ENCODE measurements around the gene ERN1.

The ERN1 gene

DNA sequence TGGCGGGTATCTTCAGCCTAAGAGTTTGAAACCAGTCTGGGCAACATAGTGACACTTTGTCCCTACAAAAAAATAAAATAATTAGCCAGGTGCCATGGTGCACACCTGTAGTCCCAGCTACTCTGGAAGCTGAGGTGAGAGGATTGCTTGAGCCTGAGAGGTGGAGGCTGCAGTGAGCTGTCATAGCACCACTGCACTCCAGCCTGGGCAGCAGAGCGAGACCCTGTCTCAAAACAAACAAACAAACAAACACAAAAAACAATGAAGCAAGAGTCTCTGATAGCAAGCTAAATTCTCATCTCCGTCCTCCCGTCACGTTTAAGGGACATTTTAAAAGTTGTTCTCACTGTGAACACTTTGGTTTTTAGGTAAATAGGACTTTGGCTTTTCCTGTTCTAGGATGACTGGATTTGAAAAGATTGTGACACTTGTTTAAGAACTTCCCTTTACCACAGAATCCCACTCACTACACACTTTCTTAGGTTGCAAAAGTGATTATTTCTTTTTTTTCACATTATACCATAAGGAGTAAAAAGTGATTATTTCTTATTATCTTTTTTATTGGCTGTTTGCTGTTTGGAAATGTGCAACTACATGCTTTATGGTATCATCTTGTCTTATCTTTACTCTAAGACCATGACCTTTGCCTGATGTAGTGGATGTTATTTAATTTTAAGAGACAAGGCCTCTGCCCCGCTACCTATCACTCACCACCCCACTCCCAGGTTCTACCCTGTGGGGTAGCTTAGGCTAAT is 4.4 kb upstream of the ERN1 start:
- DNase-seq, result no peak

DNA sequence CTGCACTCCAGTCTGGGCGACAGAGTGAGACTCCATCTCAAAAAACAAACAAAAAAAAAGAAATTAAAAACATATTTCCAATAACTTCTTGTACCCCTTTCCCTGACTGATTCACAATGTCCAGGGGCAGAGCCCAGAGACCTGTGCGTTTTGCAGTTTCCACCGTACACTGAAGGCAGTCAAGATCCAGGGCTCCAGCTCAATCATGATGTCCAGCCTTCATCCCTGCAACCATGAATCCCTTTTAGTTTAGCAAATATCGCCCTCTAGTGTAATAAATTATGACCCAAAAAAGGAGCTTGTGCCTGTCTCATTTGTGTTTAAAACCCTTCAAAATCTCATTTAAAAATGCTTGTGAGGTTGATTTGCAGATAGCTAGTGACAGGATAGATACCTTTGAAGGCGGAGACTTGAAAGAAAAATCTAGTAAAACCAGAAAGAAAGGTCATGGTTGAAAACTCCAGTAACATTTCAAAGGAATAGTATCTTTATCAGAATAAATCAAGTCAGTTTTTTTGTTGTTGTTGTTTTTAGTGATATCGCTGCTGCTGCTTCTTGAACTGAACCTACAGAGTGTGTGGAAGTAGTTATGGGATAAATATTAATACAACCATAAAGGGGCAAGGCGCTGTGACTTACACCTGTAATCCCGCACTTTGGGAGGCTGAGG is 3.7 kb upstream of the ERN1 start:
- peak; percentile 73 for DNase-seq

DNA sequence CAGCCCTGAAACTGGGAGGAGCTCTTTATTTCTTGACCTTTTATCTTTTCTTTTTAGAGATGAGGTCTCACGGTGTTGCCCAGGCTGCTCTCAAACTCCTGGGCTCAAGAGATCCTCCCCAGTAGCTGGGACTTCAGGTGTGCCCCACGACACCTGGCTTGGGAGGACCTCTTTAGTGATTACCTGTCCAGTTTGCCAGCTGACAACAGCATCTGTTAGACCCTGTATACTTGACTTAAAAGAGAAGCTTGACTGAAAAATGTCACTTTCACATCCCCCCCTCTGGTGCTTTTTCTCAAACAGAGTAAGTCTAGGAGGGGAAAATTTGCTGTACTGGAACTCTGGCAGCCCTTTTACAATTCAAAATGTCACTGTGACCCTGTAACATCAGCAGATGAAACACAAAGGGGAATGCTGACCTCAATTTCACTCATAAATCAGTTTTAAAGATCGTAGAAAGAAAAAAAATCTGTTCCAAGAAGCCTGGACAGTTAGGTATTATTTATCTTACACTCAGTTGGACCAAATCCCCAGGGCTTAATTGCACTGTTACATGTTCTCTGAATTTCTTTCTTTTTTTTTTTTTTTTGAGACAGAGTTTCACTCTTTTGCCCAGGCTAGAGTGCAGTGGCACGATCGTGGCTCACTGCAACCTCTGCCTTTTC is 1.8 kb upstream of the ERN1 start:
- DNase-seq, result no peak

DNA sequence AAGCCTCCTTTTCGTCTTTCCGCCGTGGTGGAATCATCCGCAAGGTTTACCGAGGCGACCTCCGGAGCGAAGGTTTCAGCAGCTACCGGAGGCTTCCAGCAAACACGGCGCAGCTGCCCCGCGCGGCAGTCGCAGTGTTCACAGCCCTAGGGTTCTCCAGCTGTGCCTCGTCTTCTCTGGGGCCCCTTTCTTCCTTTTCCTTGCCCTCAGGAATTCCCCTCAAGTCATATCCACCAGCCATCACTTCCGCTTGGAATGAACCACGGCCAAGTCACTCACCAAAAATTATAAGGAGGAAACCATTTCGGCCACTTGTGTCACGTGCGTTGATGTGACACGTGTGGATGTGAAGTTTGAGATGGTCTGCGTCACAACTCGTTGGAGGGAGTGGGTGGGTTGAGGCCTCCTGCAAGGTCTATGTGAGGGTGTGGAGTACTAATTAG is 636 bp upstream of the ERN1 start:
- peak; percentile 78 for DNase-seq

DNA sequence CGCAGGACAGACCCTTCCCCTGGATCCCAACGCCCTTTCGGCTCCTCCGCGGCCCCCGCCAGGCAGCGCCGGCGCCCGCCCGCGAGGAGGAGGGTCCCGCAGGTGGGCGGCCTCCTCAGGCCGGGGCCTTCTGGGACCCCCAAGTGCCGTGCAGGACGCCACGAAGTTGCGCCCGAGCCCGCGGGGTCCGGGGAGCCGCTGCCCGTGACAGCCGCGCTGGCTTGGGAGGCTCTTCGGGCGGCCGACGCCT is 504 bp downstream of the ERN1 start:
- DNase-seq, result no peak

DNA sequence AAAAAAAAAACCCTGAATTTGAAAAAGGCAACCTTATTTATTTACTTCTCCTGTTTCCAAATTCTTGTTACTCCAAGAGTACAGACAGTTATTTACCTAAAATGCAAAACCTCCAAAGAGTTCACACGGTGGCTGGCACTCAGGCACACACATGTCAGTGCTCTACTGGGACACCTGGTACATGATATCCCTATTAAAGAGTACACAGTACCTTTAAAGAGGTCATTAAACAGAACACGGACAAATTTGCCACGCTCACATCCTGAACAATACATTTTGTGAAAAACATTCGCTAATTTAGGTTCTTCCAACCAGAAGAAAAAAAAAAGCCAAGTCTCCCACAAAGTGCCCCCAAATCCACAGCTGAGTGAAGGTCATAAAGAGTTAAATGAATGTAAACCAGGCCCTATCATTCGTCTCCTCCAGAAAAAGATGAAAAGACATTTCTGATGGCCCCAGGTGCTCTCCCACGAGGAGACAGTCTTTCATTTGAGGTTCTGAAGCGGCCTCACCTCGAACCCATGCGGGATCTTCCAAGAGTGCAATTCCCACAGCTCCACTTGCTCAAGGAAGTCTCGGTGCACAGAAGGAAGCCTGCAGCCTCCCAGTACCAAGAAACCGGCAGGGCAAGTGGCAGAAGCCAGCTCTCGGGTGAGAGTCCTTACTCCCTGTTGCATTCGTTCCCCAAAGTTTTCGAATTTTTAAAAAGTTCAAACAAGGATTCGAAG is 993 bp downstream of the ERN1 start:
- DNase-seq, result no peak

DNA sequence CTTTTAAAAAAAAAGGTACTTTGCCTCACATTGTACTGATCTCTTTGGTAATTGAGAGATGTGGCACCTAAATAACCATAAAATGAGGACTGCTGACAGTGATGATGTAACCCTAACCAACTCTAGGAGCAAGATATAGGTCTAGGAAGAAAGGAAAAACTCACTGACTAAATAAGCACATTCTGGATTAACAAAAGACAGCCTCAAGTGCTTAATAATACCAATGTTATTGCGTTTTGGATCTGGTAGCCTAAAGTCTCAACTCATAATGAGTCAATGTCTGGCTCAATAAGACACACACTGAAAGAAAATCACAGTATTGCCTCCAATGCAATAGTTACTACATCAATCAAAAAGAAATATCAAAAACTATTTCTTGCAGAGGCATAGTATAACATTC is 3.0 kb downstream of the ERN1 start:
- no peak for DNase-seq

DNA sequence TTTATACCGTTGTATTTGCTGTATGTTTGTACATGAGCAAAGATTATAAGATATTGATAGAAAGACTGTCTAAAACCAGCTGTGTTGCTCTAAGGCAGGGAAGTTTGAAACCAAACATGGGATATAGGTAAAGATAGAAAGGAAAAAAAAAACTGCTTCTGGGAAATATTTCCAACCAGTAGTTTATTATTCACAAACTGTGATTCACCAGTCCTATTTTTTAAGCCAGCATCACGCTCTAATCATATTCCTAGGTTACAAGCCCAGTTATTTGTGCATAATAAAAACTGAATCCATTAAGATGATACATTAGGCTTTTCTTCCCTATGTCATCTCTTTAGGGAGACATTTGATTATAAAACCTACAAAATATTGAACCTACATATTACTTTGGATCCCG is 4.0 kb downstream of the ERN1 start:
- no peak for DNase-seq

DNA sequence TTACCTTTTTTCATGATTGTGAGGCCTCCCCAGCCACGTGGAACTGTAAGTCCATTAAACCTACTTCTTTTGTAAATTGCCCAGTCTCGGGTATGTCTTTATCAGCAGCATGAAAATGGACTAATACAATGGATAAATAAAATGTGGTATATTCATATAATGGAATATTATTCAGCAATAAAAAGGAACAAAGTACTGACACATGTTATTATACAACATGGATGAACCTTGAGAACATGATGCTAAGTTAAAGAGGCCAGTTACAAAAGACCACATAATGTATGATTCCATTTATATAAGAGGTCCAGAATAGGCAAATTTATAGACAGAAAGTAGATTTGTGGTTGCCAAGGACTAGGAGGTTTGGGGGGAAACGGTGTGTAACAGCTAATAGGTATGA is 5.3 kb downstream of the ERN1 start:
- DNase-seq, result no peak

DNA sequence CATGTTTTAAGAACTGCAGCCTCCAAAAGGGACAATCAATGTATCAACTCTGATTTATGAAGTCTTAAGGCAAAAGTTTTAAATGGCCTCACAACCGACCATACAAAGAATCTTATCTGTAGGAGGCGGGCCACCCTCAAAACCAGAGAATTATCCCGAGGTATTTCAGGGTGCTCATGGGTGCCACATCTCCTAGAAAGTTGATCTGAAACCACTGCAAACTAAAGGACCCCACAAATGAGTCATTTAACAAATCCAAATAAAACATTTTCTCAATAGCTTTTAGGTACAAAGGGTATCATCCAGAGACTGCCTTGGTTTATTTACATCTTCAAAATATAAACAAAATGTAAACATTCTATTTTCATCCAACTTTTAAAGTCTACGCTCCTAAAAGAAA is 6.8 kb downstream of the ERN1 start:
- DNase-seq, result no peak

DNA sequence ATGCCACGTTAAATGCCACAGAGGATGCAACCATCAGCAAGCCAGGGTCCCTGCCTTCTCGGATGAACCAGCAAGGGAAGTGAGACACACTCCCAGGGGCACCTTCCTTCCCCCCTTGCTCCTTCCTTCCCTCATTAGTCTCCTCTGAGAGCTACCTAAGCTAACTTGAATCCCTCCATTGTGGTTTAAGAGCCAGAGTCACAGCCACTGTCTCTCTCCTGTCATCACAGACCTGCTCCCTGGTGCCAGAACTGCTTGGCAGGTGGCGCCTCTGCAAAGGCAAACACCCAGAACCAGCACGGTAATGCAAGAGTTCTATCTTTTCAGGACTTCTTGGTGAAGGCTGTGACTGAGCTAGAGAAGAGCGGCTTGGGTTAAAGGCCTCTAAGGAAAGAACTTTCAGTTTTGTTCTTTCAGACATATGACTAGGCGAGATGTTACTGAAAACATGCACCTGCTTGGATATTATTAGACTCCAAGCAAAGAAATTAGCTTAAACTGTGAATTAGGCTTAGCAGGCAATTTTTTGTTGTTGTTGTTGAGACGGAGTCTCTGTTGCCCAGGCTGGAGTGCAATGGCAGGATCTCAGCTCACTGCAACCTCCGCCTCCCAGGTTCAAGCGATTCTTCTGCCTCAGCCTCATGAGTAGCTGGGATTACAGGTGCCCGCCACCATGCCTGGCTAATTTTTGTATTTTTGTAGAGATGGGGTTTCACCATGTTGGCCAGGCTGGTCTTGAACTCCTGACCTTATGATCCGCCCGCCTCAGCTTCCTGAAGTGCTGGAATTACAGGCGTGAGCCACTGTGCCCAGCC is 8.8 kb downstream of the ERN1 start:
- peak; percentile 38 for DNase-seq

DNA sequence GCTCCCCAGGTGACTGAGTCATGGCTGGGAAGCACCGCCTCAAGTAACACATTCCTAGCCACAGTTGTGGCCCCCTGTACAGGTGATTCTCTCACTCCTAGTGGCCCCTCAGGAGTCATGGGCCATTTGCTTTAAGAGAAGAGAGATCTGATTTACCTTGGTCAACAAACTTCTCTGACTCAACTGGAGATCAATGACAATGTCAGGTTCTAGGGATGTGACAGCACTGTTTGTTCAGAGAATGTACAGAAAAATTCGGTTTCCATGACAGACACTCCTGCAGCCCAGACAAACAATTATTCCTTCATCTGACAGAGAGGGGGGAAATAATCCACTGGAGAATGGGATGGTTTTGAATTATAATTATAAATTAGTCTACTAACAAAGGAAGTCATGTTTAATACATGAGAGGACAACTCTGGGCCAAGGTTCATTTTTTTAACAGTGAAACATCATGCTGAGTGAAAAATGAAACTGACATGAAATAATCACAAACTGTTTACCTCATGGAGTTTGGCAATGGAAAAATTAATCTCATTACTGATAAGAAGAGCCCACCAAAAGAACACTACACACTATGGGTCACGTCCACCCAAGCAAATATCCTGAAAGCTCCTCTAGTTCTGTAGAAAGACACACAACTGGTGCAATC is 9.7 kb downstream of the ERN1 start:
- DNase-seq, result no peak

DNA sequence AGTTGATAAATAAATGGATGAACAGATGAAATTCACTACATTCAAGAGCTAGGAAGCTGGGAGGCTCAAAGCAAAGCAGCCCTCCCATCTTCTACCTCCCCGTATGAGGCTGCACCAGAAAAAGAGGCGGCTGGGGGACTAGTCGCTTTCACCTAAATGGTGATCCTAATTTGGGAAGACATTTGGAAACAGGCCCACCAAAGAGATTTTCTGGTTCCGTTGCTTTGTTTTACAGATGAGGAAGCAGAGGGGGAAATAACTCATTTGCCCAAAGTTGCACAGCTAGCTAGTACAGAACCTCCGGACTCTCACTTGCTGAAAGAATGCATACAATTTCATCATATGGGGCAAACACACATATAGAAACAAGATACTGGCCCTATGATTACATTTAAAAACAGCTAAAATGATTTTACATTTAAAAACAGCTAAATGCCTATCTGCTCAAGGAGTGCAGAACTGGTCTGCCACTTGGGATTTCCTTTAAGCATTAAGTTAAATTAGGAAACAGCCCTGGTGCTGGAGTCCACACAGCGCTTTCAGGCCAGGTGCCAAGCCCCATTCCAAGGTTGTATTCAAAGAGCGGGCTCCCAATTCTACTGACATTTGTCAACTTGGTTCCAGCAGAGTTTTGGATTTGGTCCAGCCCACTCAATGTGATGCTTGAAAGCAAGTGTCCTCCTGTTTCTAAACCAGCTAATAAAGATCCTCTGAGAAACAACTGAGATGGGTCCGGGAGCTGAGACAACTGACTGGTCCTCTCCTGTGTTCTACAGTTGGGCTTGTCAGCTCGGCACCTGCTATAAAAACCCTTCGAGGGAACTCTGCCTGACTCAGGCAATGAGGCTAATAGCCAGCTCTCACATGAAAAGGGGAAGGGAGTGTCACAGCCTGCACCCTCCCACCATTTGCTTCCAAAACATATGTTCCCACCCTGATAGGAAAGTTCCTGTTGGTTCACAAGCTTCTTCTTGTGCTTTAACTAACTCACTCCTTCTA is 11.7 kb downstream of the ERN1 start:
- DNase-seq, result no peak

DNA sequence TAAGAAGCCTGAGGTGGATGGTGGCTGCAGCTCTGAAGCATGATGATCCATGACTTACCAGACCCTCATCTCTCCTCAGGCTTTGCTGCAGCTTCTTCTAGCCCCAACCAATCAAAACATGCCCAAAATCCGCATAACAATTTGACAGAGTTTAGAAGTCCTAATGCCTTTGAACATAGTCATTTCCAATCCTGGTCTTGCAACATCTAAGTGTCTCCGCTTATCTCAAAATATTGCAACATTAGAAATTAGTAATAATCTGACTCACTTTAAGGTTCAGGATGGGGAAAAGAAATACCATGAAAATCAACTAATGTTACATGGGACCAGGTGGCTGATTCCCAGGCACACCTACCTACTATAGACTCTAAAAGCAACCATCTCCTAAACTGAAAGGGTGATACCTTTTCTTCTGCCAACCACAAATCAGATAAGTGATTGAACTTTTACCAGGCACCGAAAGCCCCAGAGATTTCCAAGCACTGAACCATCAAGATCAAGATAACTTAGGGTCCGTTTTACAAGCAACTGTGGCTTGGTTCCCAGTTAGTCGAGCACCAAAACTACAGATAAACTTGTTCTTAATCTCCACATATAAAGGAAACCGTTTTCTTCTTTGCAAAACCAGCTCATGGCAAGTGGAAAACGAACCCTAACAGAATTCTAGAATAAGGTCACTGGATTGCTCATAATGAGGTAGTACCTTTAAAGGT is 14.0 kb downstream of the ERN1 start:
- no peak for DNase-seq

DNA sequence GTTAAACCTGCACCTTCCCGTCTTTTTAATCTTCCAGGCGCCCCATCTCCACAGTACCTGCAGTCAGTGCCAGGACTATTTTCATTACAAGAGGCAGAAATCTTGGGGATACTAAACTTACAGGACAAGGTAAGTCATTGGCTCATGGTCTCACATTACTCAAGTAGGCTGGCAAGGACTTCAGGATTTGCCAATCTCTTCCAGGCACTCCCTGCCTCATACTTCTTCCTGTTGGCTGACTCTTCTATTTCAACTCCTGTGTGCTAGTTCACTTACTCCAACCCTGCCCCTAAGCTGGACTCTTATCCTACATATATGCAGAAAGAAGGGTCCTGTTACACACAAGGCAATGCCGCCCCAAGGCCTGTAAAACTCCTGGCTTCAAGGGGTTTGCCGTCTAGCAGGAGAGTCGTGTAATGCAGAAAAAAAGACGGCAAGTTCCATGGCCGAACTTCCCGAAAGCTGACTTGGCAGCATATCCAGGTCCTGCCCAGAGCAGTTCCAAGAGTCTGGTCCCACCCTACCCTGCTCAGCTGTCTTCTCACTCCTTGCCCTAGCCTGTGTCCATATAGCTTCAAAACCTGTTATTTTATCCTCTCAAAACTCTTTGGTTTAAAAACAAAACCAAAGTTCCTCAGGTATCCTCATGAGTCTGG is 14.8 kb downstream of the ERN1 start:
- DNase-seq, result no peak

DNA sequence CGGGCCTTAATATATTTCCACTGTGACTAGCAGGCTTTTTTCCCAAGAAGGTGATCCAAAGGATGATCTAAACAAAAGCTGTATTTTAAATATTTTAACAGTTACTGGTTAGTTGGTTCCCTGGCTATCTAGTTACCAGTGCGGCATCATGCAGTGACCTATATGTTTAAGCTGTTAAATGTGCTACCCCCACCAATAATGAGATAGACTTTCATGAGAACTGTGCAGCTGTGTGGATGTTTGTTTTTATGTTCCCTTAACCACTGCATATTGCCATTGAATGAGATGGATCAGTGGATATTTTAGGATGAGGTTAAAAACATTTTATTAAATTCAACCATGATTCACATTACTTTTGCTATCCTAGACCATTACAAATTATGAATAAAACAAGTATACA is 16.9 kb downstream of the ERN1 start:
- DNase-seq, result no peak

DNA sequence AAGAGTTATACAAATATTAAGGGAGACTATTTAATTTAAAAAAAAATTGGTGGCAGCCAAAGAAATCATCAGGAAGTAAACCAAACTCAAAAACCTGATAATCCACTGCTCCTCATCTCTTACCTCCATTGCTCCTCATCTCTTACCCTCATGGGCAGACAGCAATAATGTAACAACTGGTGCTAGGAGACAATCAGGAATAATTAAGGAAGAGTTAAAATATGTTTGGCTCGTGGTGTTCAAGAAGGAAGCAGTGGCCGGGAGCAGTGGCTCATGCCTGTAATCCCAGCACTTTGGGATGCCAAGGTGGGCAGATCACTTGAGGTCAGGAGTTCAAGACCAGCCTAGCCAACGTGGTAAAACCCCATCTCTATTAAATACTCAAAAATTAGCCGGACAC is 18.1 kb downstream of the ERN1 start:
- no peak for DNase-seq

DNA sequence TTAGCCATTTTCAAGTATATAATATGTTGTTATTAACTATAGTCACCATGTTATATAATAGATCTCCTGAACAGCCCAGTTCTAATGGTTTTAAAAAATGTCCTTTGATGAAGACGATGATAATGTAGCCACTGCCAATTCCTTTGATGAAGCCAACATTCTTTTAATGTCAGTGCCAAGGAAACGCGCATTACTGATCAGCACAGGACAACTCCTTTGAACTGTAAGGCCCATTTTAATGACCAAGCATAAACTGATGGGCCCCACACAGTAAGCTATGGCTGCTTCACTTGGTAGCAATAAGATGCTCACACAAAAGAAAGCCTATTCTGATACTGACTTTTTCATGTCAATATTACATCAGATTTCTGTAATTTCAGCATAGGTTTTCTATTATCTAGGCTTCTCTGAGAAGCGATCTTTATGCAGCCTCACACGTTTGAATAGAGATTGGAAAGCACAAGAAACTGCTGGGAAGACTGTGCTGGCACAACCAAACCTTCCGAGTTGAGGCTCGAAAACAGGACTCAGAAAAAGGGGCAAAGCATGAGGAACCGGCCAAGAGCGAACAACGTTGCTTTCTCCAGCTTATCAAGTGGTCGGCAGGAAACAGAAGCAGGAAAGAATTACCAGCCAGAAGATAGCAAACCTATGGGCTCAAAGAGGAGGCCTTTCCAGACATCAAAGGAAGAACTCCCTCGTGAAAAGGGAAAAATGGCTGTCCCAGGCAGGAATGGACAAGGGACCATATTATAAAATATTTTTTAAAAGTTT is 19.4 kb downstream of the ERN1 start:
- DNase-seq, result no peak

DNA sequence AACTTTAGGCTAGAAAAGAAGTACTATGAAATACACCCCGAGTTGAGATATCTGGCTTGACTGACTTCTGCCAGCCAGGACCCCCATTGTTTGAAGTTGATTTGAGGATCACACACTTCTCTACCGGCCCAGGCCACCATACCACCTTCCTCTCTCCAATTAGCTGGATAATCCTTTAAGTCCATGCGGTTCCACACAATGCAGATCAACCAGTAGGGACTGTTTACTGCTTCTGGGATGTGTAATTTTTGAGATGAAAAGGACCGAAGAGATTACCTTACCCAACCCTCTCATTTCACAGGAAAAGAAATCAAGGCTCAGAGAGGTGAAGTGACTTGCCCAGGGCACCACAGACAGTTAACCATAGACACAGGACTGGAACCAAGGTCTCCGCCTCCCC is 20.5 kb downstream of the ERN1 start:
- no peak for DNase-seq

All from CD4-positive, alpha-beta T cell treated with Interleukin-12 subunit alpha and Interleukin-12 subunit beta, for 1 hour (primary cell).